A549 treated with Mapracorat at 1 μM for 4 hours (cell line): ENCODE measurements around the gene FXYD5. TPM values are rescaled to one million over a fixed set of nuclear protein-coding genes. Genes with fewer than 3 reads are reported as not detected.

Source experiments
- total RNA-seq: library from RNA; stranded (reverse); fragments of 200-300 nt; extraction: Qiagen RNA extraction; gene quantifications from 5 replicates; pipeline ENCODE4 v1.2.3, GENCODE V29; 2022

Gene FXYD5, protein sequence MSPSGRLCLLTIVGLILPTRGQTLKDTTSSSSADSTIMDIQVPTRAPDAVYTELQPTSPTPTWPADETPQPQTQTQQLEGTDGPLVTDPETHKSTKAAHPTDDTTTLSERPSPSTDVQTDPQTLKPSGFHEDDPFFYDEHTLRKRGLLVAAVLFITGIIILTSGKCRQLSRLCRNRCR
- total RNA-seq, result 196 to 227 TPM (median 204 TPM) in 5 replicates

GRCh38 chr19:35154525-35155406 lies at the start of gene FXYD5:
FXYD5 (plus strand) TSS chr19:35154735; CDS start chr19:35155551, 816 bp downstream.

GRCh38 chr19:35115177-35115951 lies 39.2 kb upstream of the FXYD5 start, which contains the start of gene FXYD3:
FXYD3 (plus strand) TSS chr19:35115823; CDS start chr19:35119377, 3,554 bp downstream.

DNA sequence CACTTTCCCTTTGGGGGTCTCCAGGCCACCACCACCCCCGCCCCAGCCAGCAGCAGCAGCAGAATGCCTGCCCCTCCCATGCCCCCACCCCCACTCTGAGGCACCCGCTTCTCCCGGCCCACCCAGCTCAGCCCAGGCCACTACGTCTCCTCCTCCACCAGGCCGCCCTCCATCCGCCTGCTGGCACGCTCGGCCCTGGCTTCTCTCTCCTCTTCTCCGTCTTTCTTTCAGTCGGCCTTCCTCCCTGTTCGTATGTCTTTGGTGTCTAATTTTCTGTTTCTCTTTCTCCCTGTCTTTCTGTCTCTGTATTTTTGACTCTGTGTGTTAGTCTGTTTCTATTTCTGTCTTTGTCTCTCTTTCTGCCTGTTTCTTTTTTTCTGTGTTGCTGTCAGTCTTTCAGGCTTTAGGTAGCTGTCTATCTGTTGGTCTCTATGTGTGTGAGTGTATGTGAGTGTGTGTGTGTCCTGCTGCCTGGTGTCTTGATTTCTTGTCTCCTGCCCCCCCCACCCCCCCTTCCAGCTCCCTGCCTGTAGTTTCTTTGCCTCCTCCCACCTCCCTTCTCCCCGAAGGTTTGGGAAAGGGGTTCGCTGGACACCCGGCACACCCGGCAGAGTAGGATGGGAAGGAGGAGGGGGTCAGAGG lies 19.8 kb upstream of the FXYD5 start, which contains the start of gene LGI4:
Gene LGI4, minus strand, starts transcription at position 459 of the 642 bp plus-strand sequence. Its CDS starts 379 bp downstream, at position 80.

GRCh38 chr19:35138305-35138892 lies 16.1 kb upstream of the FXYD5 start, which contains the start of gene FXYD1:
FXYD1 (plus strand) TSS chr19:35138824; CDS start chr19:35140080, 1,256 bp downstream.

GRCh38 chr19:35143231-35143715 lies 11.3 kb upstream of the FXYD5 start, which contains the start of gene FXYD7:
FXYD7 (plus strand) TSS chr19:35143255; CDS start chr19:35143334, 79 bp downstream.

Other genes with a start within 250 kb of the FXYD5 start
- gene ZNF30, start 227.8 kb upstream of the FXYD5 start, total RNA-seq, result 4.1 to 6.4 TPM (median 5.0 TPM) in 5 replicates
- 1.4 to 2.0 TPM (median 1.8 TPM) in 5 replicates for gene ZNF792, start 190.5 kb upstream of the FXYD5 start, total RNA-seq
- 139 to 157 TPM (median 147 TPM) in 5 replicates for gene GRAMD1A, start 154.4 kb upstream of the FXYD5 start, total RNA-seq
- 12.5 to 22.6 TPM (median 19.5 TPM) in 5 replicates for gene SCN1B, start 124.3 kb upstream of the FXYD5 start, total RNA-seq
- 0.09 to 0.37 TPM (median 0.10 TPM) in 3 of 5 replicates, not detected in the others for gene HPN, start 113.0 kb upstream of the FXYD5 start, total RNA-seq
- 0.26 to 0.58 TPM (median 0.36 TPM) in 5 replicates for gene FXYD3, start 38.9 kb upstream of the FXYD5 start, total RNA-seq
- gene LGI4, start 19.7 kb upstream of the FXYD5 start, total RNA-seq, result 0.08 to 0.30 TPM (median 0.17 TPM) in 5 replicates
- gene FXYD1, start 15.9 kb upstream of the FXYD5 start, total RNA-seq, result 0.39 to 0.65 TPM (median 0.45 TPM) in 4 of 5 replicates, not detected in the other
- 0.28 to 0.65 TPM (median 0.36 TPM) in 3 of 5 replicates, not detected in the others for gene FXYD7, start 11.5 kb upstream of the FXYD5 start, total RNA-seq
- gene FAM187B, start 74.0 kb downstream of the FXYD5 start, total RNA-seq, result not detected in 5 replicates
- gene LSR, start 94.3 kb downstream of the FXYD5 start, total RNA-seq, result 7.5 to 13.2 TPM (median 10.2 TPM) in 5 replicates
- gene USF2, start 114.2 kb downstream of the FXYD5 start, total RNA-seq, result 129 to 167 TPM (median 147 TPM) in 5 replicates
- 0.34 TPM in 1 of 5 replicates, not detected in the others for gene HAMP, start 127.8 kb downstream of the FXYD5 start, total RNA-seq
- not detected in 5 replicates for gene MAG, start 137.4 kb downstream of the FXYD5 start, total RNA-seq
- 0.85 to 1.8 TPM (median 0.98 TPM) in 5 replicates for gene CD22, start 174.5 kb downstream of the FXYD5 start, total RNA-seq
- gene FFAR1, start 193.2 kb downstream of the FXYD5 start, total RNA-seq, result not detected in 5 replicates
- 0.09 TPM in 1 of 5 replicates, not detected in the others for gene FFAR3, start 203.7 kb downstream of the FXYD5 start, total RNA-seq
- gene GPR42, start 216.3 kb downstream of the FXYD5 start, total RNA-seq, result not detected in 5 replicates